HepG2 (cell line): ENCODE results near the gene SLC35B2. TPM values are rescaled to one million over a fixed set of nuclear protein-coding genes. Genes with fewer than 3 reads are reported as not detected.
A peak's percentile ranks its signal among the peaks of the same experiment; 100 is the strongest.

Experiments used
- ATM ChIP-seq: fragments of 450-650 bp; IDR thresholded peaks from 2 replicates; pipeline ENCODE4 v1.7.1; 2017; ENCODE audit warnings: mild to moderate bottlenecking, borderline replicate concordance
- MAF1 ChIP-seq: sonication (generic); formaldehyde crosslinking; IDR thresholded peaks from 2 replicates; pipeline ENCODE4 v1.5.0; 2020; ENCODE audit warnings: missing genetic modification reagents, borderline replicate concordance
- PHF5A ChIP-seq: IDR thresholded peaks from one replicate; pipeline ENCODE4 v1.6.1; 2018; ENCODE audit warnings: low read depth, missing genetic modification reagents; ENCODE audit not compliant: unreplicated experiment
- RBM22 ChIP-seq: fragments of 200-400 bp; formaldehyde crosslinking; optimal IDR thresholded peaks from 2 replicates; pipeline ENCODE3; 2017; ENCODE audit warnings: mild to moderate bottlenecking, low read length, moderate library complexity
- REPIN1 ChIP-seq: sonication (generic); formaldehyde crosslinking; IDR thresholded peaks from 2 replicates; pipeline ENCODE4 v1.8.0; 2022; ENCODE audit warnings: missing genetic modification reagents, low read depth, mild to moderate bottlenecking, borderline replicate concordance
- SALL2 ChIP-seq: sonication (generic); formaldehyde crosslinking; IDR thresholded peaks from 2 replicates; pipeline ENCODE4 v1.8.1; 2023; ENCODE audit warnings: mild to moderate bottlenecking, missing genetic modification reagents, inconsistent platforms
- SMYD3 ChIP-seq: sonication (generic); formaldehyde crosslinking; IDR thresholded peaks from 2 replicates; pipeline ENCODE4 v1.8.1; 2023; ENCODE audit warnings: mild to moderate bottlenecking, missing genetic modification reagents
- TCF7 ChIP-seq: sonication (generic); IDR thresholded peaks from 2 replicates; pipeline ENCODE4 v1.6.1; 2016; ENCODE audit warnings: antibody characterized with exemption, low read depth
- ZMYM2 ChIP-seq: sonication (generic); formaldehyde crosslinking; IDR thresholded peaks from 2 replicates; pipeline ENCODE4 v1.8.0; 2022; ENCODE audit warnings: mild to moderate bottlenecking, missing genetic modification reagents
- ZNF710 ChIP-seq: sonication (generic); formaldehyde crosslinking; IDR thresholded peaks from 2 replicates; pipeline ENCODE4 v1.5.0; 2020; ENCODE audit warnings: mild to moderate bottlenecking, missing genetic modification reagents, borderline replicate concordance
- ZNF816 ChIP-seq: sonication (generic); formaldehyde crosslinking; IDR thresholded peaks from 2 replicates; pipeline ENCODE4 v1.8.0; 2022; ENCODE audit warnings: missing genetic modification reagents, mild to moderate bottlenecking, borderline replicate concordance
- polyA plus RNA-seq, 8 experiments: library from polyadenylated mRNA; depleted of rRNA in 3 of 8; stranded (reverse) in 7 of 8; unstranded in 1 of 8; fragments of >200 nt; fragmentation: Illumina TruSeq in 4 of 8; extraction: Trizol in 4 of 8; gene quantifications; 2 replicates each; pipeline versions ENCODE4 v1.2.1 to v1.2.3, GENCODE V29; 2011 to 2016; ENCODE audit warnings: low read depth in 4 of 8, missing spikeins in 1 of 8, mixed read lengths in 1 of 8; ENCODE audit not compliant: insufficient read depth in 1 of 8
- total RNA-seq, 5 experiments: library from RNA; depleted of rRNA; stranded (reverse); fragments of >200 nt; fragmentation: Illumina TruSeq; extraction: Trizol; gene quantifications; 2 replicates each; pipeline ENCODE4 v1.2.3, GENCODE V29; 2016; ENCODE audit warnings: low read depth in 1 of 5
- TF ChIP-seq, protein P1 (sequence below): sonication (generic); formaldehyde crosslinking; IDR thresholded peaks from 2 replicates; pipeline ENCODE4 v1.8.1; 2022; ENCODE audit warnings: low read depth, mild to moderate bottlenecking, missing genetic modification reagents
- TF ChIP-seq, protein P2 (sequence below): sonication (generic); formaldehyde crosslinking; IDR thresholded peaks from 2 replicates; pipeline ENCODE4 v1.4.0; 2020; ENCODE audit warnings: missing genetic modification reagents, borderline replicate concordance
- TF ChIP-seq, protein P3 (sequence below): sonication (generic); formaldehyde crosslinking; IDR thresholded peaks from 2 replicates; pipeline ENCODE4 v1.4.0; 2020; ENCODE audit warnings: missing genetic modification reagents
- TF ChIP-seq, protein P4 (sequence below): sonication (generic); formaldehyde crosslinking; IDR thresholded peaks from 2 replicates; pipeline ENCODE4 v1.4.0; 2020; ENCODE audit warnings: missing genetic modification reagents
- TF ChIP-seq, protein P5 (sequence below): sonication (generic); formaldehyde crosslinking; IDR thresholded peaks from 2 replicates; pipeline ENCODE4 v1.4.0; 2020; ENCODE audit warnings: missing genetic modification reagents

Gene SLC35B2
- total and polyA plus RNA-seq, 2 of the 13 experiments (the other 11 are each of a cell fraction or from before 2014, with no cell fraction given), result 61.1 to 148 TPM

DNA sequence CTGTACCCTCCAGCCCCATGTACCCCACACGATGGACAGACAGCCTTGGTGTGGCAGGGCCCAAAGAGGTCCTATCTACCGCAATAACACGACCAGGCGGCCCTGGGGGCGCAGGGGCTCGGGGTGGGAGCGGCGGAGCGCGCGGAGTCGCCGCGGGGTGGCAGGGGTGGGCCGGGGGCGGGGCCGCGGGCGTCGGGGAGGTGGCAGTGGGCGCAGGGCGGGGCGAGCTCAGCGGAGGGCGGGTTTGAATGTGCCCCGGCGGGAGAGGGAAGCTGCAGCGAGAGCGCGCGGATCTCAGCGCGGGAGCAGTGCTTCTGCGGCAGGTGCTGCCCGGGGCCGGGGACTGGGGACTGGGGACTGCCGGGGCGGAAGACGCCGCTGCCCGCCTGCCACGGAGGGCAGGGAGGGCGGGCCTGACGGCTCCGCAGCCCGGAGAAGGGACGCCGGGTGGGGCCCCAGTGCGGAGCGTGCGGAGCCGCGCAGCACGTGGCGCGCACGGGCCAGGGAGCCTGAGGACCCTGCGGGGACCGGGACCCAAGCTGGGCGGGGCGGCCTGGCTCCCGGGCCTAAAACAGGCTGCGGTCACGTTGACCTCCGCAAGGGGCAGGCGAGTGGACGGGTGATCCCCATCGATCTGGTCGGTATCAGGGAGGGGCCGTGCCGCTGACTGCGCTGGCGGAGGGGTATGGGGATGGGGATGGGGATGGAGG lies 33.9 kb downstream of the SLC35B2 start, which contains the start of gene SLC29A1 (continued):
- TF ChIP-seq, protein P1, sequence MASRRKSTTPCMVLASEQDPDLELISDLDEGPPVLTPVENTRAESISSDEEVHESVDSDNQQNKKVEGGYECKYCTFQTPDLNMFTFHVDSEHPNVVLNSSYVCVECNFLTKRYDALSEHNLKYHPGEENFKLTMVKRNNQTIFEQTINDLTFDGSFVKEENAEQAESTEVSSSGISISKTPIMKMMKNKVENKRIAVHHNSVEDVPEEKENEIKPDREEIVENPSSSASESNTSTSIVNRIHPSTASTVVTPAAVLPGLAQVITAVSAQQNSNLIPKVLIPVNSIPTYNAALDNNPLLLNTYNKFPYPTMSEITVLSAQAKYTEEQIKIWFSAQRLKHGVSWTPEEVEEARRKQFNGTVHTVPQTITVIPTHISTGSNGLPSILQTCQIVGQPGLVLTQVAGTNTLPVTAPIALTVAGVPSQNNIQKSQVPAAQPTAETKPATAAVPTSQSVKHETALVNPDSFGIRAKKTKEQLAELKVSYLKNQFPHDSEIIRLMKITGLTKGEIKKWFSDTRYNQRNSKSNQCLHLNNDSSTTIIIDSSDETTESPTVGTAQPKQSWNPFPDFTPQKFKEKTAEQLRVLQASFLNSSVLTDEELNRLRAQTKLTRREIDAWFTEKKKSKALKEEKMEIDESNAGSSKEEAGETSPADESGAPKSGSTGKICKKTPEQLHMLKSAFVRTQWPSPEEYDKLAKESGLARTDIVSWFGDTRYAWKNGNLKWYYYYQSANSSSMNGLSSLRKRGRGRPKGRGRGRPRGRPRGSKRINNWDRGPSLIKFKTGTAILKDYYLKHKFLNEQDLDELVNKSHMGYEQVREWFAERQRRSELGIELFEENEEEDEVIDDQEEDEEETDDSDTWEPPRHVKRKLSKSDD (CRISPR knock-in tag), result no peak
- TF ChIP-seq, protein P2, sequence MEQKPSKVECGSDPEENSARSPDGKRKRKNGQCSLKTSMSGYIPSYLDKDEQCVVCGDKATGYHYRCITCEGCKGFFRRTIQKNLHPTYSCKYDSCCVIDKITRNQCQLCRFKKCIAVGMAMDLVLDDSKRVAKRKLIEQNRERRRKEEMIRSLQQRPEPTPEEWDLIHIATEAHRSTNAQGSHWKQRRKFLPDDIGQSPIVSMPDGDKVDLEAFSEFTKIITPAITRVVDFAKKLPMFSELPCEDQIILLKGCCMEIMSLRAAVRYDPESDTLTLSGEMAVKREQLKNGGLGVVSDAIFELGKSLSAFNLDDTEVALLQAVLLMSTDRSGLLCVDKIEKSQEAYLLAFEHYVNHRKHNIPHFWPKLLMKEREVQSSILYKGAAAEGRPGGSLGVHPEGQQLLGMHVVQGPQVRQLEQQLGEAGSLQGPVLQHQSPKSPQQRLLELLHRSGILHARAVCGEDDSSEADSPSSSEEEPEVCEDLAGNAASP (CRISPR knock-in tag), result no peak; the same call in 1 of the 2 replicates
- TF ChIP-seq MAF1 (CRISPR knock-in tag), result 0 out of 2 replicates have a peak, but pooled peaks have one; percentile 55
- peak; percentile 65; the same call in 1 of the 2 replicates for TF ChIP-seq REPIN1 (CRISPR knock-in tag)
- no peak for TF ChIP-seq ZNF816
- no peak for TF ChIP-seq ATM
- TF ChIP-seq ZMYM2, result no peak
- TF ChIP-seq PHF5A, result peak; percentile 80
- TF ChIP-seq, protein P3, sequence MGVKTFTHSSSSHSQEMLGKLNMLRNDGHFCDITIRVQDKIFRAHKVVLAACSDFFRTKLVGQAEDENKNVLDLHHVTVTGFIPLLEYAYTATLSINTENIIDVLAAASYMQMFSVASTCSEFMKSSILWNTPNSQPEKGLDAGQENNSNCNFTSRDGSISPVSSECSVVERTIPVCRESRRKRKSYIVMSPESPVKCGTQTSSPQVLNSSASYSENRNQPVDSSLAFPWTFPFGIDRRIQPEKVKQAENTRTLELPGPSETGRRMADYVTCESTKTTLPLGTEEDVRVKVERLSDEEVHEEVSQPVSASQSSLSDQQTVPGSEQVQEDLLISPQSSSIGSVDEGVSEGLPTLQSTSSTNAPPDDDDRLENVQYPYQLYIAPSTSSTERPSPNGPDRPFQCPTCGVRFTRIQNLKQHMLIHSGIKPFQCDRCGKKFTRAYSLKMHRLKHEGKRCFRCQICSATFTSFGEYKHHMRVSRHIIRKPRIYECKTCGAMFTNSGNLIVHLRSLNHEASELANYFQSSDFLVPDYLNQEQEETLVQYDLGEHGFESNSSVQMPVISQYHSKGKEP (CRISPR knock-in tag), result no peak
- TF ChIP-seq, protein P4, sequence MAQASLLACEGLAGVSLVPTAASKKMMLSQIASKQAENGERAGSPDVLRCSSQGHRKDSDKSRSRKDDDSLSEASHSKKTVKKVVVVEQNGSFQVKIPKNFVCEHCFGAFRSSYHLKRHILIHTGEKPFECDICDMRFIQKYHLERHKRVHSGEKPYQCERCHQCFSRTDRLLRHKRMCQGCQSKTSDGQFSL (CRISPR knock-in tag), result no peak
- no peak; the same call in 1 of the 2 replicates for TF ChIP-seq SMYD3
- TF ChIP-seq RBM22, result no peak
- TF ChIP-seq ZNF710 (CRISPR knock-in tag), result peak; percentile 8; the same call in 1 of the 2 replicates
- TF ChIP-seq TCF7, result no peak
- TF ChIP-seq, protein P5, sequence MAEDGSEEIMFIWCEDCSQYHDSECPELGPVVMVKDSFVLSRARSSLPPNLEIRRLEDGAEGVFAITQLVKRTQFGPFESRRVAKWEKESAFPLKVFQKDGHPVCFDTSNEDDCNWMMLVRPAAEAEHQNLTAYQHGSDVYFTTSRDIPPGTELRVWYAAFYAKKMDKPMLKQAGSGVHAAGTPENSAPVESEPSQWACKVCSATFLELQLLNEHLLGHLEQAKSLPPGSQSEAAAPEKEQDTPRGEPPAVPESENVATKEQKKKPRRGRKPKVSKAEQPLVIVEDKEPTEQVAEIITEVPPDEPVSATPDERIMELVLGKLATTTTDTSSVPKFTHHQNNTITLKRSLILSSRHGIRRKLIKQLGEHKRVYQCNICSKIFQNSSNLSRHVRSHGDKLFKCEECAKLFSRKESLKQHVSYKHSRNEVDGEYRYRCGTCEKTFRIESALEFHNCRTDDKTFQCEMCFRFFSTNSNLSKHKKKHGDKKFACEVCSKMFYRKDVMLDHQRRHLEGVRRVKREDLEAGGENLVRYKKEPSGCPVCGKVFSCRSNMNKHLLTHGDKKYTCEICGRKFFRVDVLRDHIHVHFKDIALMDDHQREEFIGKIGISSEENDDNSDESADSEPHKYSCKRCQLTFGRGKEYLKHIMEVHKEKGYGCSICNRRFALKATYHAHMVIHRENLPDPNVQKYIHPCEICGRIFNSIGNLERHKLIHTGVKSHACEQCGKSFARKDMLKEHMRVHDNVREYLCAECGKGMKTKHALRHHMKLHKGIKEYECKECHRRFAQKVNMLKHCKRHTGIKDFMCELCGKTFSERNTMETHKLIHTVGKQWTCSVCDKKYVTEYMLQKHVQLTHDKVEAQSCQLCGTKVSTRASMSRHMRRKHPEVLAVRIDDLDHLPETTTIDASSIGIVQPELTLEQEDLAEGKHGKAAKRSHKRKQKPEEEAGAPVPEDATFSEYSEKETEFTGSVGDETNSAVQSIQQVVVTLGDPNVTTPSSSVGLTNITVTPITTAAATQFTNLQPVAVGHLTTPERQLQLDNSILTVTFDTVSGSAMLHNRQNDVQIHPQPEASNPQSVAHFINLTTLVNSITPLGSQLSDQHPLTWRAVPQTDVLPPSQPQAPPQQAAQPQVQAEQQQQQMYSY (CRISPR knock-in tag), result peak; percentile 46; the same call in 1 of the 2 replicates
- TF ChIP-seq SALL2 (CRISPR knock-in tag), result peak; percentile 71; the same call in 1 of the 2 replicates
